Osteocyte (in vitro differentiated cells): Measurements from ENCODE around the gene XPO4. TPM values are rescaled to one million over a fixed set of nuclear protein-coding genes. Genes with fewer than 3 reads are reported as not detected.

ENCODE experiments used
- DNase-seq: peaks from one replicate; pipeline ENCODE4 v3.0.0; 2021; ENCODE audit warnings: mixed read lengths; ENCODE audit not compliant: unreplicated experiment; ENCODE audit errors: extremely low spot score
- H3K27ac Mint-ChIP-seq: one replicate; pipeline ENCODE4 v1.8.0; 2021; ENCODE audit warnings: mild to moderate bottlenecking, mixed read lengths; ENCODE audit not compliant: unreplicated experiment
- H3K27me3 Mint-ChIP-seq: one replicate; pipeline ENCODE4 v1.8.0; 2021; ENCODE audit warnings: mixed read lengths; ENCODE audit not compliant: unreplicated experiment
- H3K36me3 Mint-ChIP-seq: one replicate; pipeline ENCODE4 v1.8.0; 2021; ENCODE audit warnings: mixed read lengths; ENCODE audit not compliant: unreplicated experiment
- H3K4me1 Mint-ChIP-seq: one replicate; pipeline ENCODE4 v1.8.0; 2021; ENCODE audit warnings: mixed read lengths; ENCODE audit not compliant: unreplicated experiment
- H3K4me3 Mint-ChIP-seq: one replicate; pipeline ENCODE4 v1.8.0; 2021; ENCODE audit warnings: mild to moderate bottlenecking, moderate library complexity, mixed read lengths; ENCODE audit not compliant: unreplicated experiment
- H3K9me3 Mint-ChIP-seq: one replicate; pipeline ENCODE4 v1.8.0; 2021; ENCODE audit warnings: mixed read lengths; ENCODE audit not compliant: unreplicated experiment
- CTCF ChIP-seq: fragments of 200-600 bp; sonication (generic); IDR thresholded peaks from 2 replicates; pipeline ENCODE4 v1.5.0; 2021; ENCODE audit warnings: antibody characterized with exemption, mild to moderate bottlenecking, moderate library complexity
- total RNA-seq: library from RNA; stranded (reverse); gene quantifications from 2 replicates; pipeline ENCODE4 v1.2.1, GENCODE V29; 2021

XPO4 gene
- total RNA-seq, 1 donor from 2014 or later, result 13.9 TPM

- H3K4me1 Mint-ChIP-seq, result peaks cover 10% of the 10 kb centered on the region
- no peak for TF ChIP-seq CTCF
- no peak overlapping the region for H3K4me3 Mint-ChIP-seq
- H3K27ac Mint-ChIP-seq, result no peak overlapping the region
- H3K9me3 Mint-ChIP-seq, result no peaks in the 10 kb centered on the region
- H3K27me3 Mint-ChIP-seq, result no peaks in the 10 kb centered on the region
- DNase-seq, result no peak
- peaks cover 30% of the 10 kb centered on the region for H3K36me3 Mint-ChIP-seq
Observed at GRCh38 chr13:20801707-20802106, 100.8 kb downstream of the XPO4 start.

- Mint-ChIP-seq H3K27ac (no peak overlapping the region), H3K27me3 (no peaks in the 10 kb centered on the region), H3K9me3 (no peaks in the 10 kb centered on the region), H3K36me3 (peaks cover 29% of the 10 kb centered on the region), H3K4me3 (no peak overlapping the region), H3K4me1 (peaks cover 11% of the 10 kb centered on the region)
- no peak for TF ChIP-seq CTCF
- DNase-seq, result no peak
Observed at GRCh38 chr13:20799726-20800416, 102.7 kb downstream of the XPO4 start.

GRCh38 chr13:20798027-20798426 is 104.5 kb downstream of the XPO4 start:
- Mint-ChIP-seq H3K4me3 (no peak overlapping the region), H3K27ac (no peak overlapping the region), H3K4me1 (peaks cover 11% of the 10 kb centered on the region)

GRCh38 chr13:20796791-20797508 is 105.6 kb downstream of the XPO4 start:
- no peak for DNase-seq
- Mint-ChIP-seq H3K27ac (peak overlapping the region; percentile 50), H3K4me3 (no peak overlapping the region), H3K9me3 (no peaks in the 10 kb centered on the region), H3K36me3 (peaks cover 37% of the 10 kb centered on the region), H3K4me1 (peaks cover 14% of the 10 kb centered on the region), H3K27me3 (no peaks in the 10 kb centered on the region)
- TF ChIP-seq CTCF, result no peak

More at GRCh38 chr13:20798027-20798426, 104.5 kb downstream of the XPO4 start:
- Mint-ChIP-seq H3K27me3 (no peaks in the 10 kb centered on the region), H3K9me3 (no peaks in the 10 kb centered on the region), H3K36me3 (peaks cover 38% of the 10 kb centered on the region)
- TF ChIP-seq CTCF, result no peak
- no peak for DNase-seq

- H3K9me3 Mint-ChIP-seq, result no peaks in the 10 kb centered on the region
- peaks cover 18% of the 10 kb centered on the region for H3K4me1 Mint-ChIP-seq
- H3K4me3 Mint-ChIP-seq, result no peak overlapping the region
- no peak for DNase-seq
- H3K27ac Mint-ChIP-seq, result no peak overlapping the region
- TF ChIP-seq CTCF, result no peak
- H3K36me3 Mint-ChIP-seq, result peaks cover 25% of the 10 kb centered on the region
- no peaks in the 10 kb centered on the region for H3K27me3 Mint-ChIP-seq
Observed at GRCh38 chr13:20789665-20790064, 112.9 kb downstream of the XPO4 start.
